ENCODE data around the gene PIK3R6. TPM values are rescaled to one million over a fixed set of nuclear protein-coding genes. Genes with fewer than 3 reads are reported as not detected.

PIK3R6 gene
- total and polyA plus RNA-seq, 2 donors (not counting 1 experiment from before 2014, with no cell fraction given): 2.8 to 11.0 TPM

- Histone ChIP-seq H3K4me1 (ENCODE audit: control insufficient read depth in 2 of 2, insufficient read depth in 2 of 2, low read length in 2 of 2) (peaks cover 9 to 11% of the 10 kb centered on the region in 2 donors), H3K27ac (ENCODE audit: low read length in 2 of 2) (no peak overlapping the region), H3K36me3 (replicated peaks in 1 of 2; ENCODE audit: control extremely low read depth in 1 of 2, control insufficient read depth in 1 of 2, extremely low read depth in 1 of 2, insufficient read depth in 2 of 2, low read length in 1 of 2) (no peaks in the 10 kb centered on the region), H3K4me3 (ENCODE audit: control extremely low read depth in 1 of 5, extremely low read depth in 1 of 5, insufficient read depth in 1 of 5, low read depth in 2 of 5, low read length in 4 of 5) (no peak overlapping the region), H3K4me2 (replicated peaks; ENCODE audit: low read depth, low read length, poor library complexity, severe bottlenecking) (no peak overlapping the region), H3K79me2 (ENCODE audit: control insufficient read depth, insufficient read depth, low read length) (no peaks in the 10 kb centered on the region), H3K9me3 (ENCODE audit: control extremely low read depth in 1 of 3, control insufficient read depth in 2 of 3, insufficient read depth in 1 of 3, low read length in 2 of 3) (peaks cover 0 to 3% (median 0%) of the 10 kb centered on the region in 3 donors), H3K27me3 (replicated peaks in 1 of 4; ENCODE audit: control extremely low read depth in 1 of 4, control insufficient read depth in 3 of 4, insufficient read depth in 4 of 4, low read length in 3 of 4) (no peaks in the 10 kb centered on the region), H4K20me1 (ENCODE audit: control insufficient read depth, insufficient read depth, low read length, poor library complexity, severe bottlenecking) (no peaks in the 10 kb centered on the region), H3K9ac (ENCODE audit: low read length) (no peak overlapping the region), H2AFZ (ENCODE audit: insufficient read depth, low read depth, low read length, poor library complexity, severe bottlenecking) (no peak overlapping the region)
- peaks cover 4% of the 10 kb centered on the region for H3K9me3 Mint-ChIP-seq (ENCODE audit: insufficient read depth)
- ATAC-seq (ENCODE audit: low read depth) (no peak), DNase-seq (no peak)
- intact Hi-C loops (cut with micrococcal nuclease): no loop called here
- no peak overlapping the region for H3K27ac Mint-ChIP-seq
- no peak for TF ChIP-seq EZH2 (IDR thresholded peaks at IDR 0.05; ENCODE audit: borderline replicate concordance, insufficient read depth, low read depth, low read length, poor library complexity, severe bottlenecking)
- no peak for TF ChIP-seq CTCF (IDR thresholded peaks at IDR 0.05)
- WGBS (ENCODE audit: insufficient coverage): 60% methylated on average over 2 of the region's 4 CpGs
- H3K4me1 Mint-ChIP-seq: peaks cover 18% of the 10 kb centered on the region
- ChIA-PET POLR2A (interaction anchor here (0.5 kb wide), 1 partner anchor 648 kb away, joined by 3 read pairs; no protein-coding TSS in a partner anchor), CTCF (interaction anchor here (1.0 kb wide), 1 partner anchor 46 kb away, joined by 4 read pairs; no protein-coding TSS in a partner anchor)
- peaks cover 3% of the 10 kb centered on the region for H3K27me3 Mint-ChIP-seq
- H3K4me3 Mint-ChIP-seq: no peak overlapping the region
These were observed 18.0 kb downstream of the PIK3R6 start for GRCh38 chr17:8849311-8850041.

GRCh38 chr17:8847891-8848290 lies 19.6 kb downstream of the PIK3R6 start:
- Mint-ChIP-seq H3K4me3 (no peak overlapping the region), H3K9me3 (ENCODE audit: insufficient read depth) (peaks cover 4% of the 10 kb centered on the region), H3K27ac (no peak overlapping the region), H3K27me3 (peaks cover 3% of the 10 kb centered on the region), H3K4me1 (peaks cover 28% of the 10 kb centered on the region)
- no peak for ATAC-seq (ENCODE audit: low read depth)
- no peak for TF ChIP-seq EZH2 (IDR thresholded peaks at IDR 0.05; ENCODE audit: borderline replicate concordance, insufficient read depth, low read depth, low read length, poor library complexity, severe bottlenecking)
- TF ChIP-seq CTCF (IDR thresholded peaks at IDR 0.05): no peak
- Histone ChIP-seq H3K27me3 (replicated peaks in 1 of 4; ENCODE audit: control extremely low read depth in 1 of 4, control insufficient read depth in 3 of 4, insufficient read depth in 4 of 4, low read length in 3 of 4) (no peaks in the 10 kb centered on the region), H3K9me3 (ENCODE audit: control extremely low read depth in 1 of 3, control insufficient read depth in 2 of 3, insufficient read depth in 1 of 3, low read length in 2 of 3) (peaks cover 0 to 3% (median 0%) of the 10 kb centered on the region in 3 donors), H3K4me3 (ENCODE audit: control extremely low read depth in 1 of 5, extremely low read depth in 1 of 5, insufficient read depth in 1 of 5, low read depth in 2 of 5, low read length in 4 of 5) (no peak overlapping the region), H3K4me2 (replicated peaks; ENCODE audit: low read depth, low read length, poor library complexity, severe bottlenecking) (no peak overlapping the region), H3K4me1 (ENCODE audit: control insufficient read depth in 2 of 2, insufficient read depth in 2 of 2, low read length in 2 of 2) (peaks cover 21 to 24% of the 10 kb centered on the region in 2 donors), H3K9ac (ENCODE audit: low read length) (no peak overlapping the region), H3K79me2 (ENCODE audit: control insufficient read depth, insufficient read depth, low read length) (no peaks in the 10 kb centered on the region), H3K27ac (ENCODE audit: low read length in 2 of 2) (no peak overlapping the region), H3K36me3 (replicated peaks in 1 of 2; ENCODE audit: control extremely low read depth in 1 of 2, control insufficient read depth in 1 of 2, extremely low read depth in 1 of 2, insufficient read depth in 2 of 2, low read length in 1 of 2) (no peaks in the 10 kb centered on the region), H2AFZ (ENCODE audit: insufficient read depth, low read depth, low read length, poor library complexity, severe bottlenecking) (no peak overlapping the region), H4K20me1 (ENCODE audit: control insufficient read depth, insufficient read depth, low read length, poor library complexity, severe bottlenecking) (no peaks in the 10 kb centered on the region)
- WGBS (ENCODE audit: insufficient coverage): 100% methylated on average over 1 of the region's 2 CpGs
- DNase-seq: no peak
- intact Hi-C loops (cut with micrococcal nuclease): no loop called here
- CTCF ChIA-PET: no interaction called here
- POLR2A ChIA-PET: no interaction called here

Data from B cell (primary cell).